GM06990 (cell line): ENCODE data around the gene TRIM47.

Source experiments
- DNase-seq: peaks from one replicate; pipeline ENCODE4 v3.0.0-alpha.2; 2011; ENCODE audit not compliant: insufficient read length; ENCODE audit errors: extremely low read depth
- H3K27me3 ChIP-seq: replicated peaks from 2 replicates; pipeline ENCODE4 v1.6.0; 2011; ENCODE audit warnings: low read length; ENCODE audit not compliant: control insufficient read depth, insufficient read depth
- H3K36me3 ChIP-seq: 2 replicates; pipeline ENCODE4 v1.5.1; 2011; ENCODE audit warnings: low read length; ENCODE audit not compliant: control insufficient read depth, insufficient read depth
- H3K4me3 ChIP-seq: replicated peaks from 2 replicates; pipeline ENCODE4 v1.5.1; 2011; ENCODE audit warnings: low read depth, mild to moderate bottlenecking, control low read depth, low read length
- CTCF ChIP-seq: IDR thresholded peaks from 2 replicates; pipeline ENCODE4 v1.5.1; 2011; ENCODE audit warnings: low read length, control low read depth, mild to moderate bottlenecking, inconsistent platforms; ENCODE audit not compliant: insufficient read depth, poor library complexity, severe bottlenecking

Gene TRIM47

GRCh38 chr17:75895370-75896155 is 17.2 kb upstream of the TRIM47 start:
- peak; percentile 50 for DNase-seq
- Histone ChIP-seq H3K4me3 (peak overlapping the region; percentile 85), H3K27me3 (no peaks in the 10 kb centered on the region), H3K36me3 (peaks cover 17% of the 10 kb centered on the region)
- TF ChIP-seq CTCF: peak; percentile 38

GRCh38 chr17:75894049-75894733 is 15.8 kb upstream of the TRIM47 start:
- no peak for TF ChIP-seq CTCF
- Histone ChIP-seq H3K27me3 (no peaks in the 10 kb centered on the region), H3K36me3 (peaks cover 11% of the 10 kb centered on the region), H3K4me3 (no peak overlapping the region)
- DNase-seq: no peak

- no peak for DNase-seq
- Histone ChIP-seq H3K36me3 (peaks cover 11% of the 10 kb centered on the region), H3K4me3 (no peak overlapping the region), H3K27me3 (no peaks in the 10 kb centered on the region)
- no peak for TF ChIP-seq CTCF
These were observed 15.1 kb upstream of the TRIM47 start for GRCh38 chr17:75893305-75894048.

GRCh38 chr17:75892556-75893224 is 14.3 kb upstream of the TRIM47 start:
- Histone ChIP-seq H3K4me3 (no peak overlapping the region), H3K36me3 (peaks cover 11% of the 10 kb centered on the region)

More at GRCh38 chr17:75892556-75893224, 14.3 kb upstream of the TRIM47 start:
- H3K27me3 ChIP-seq: no peaks in the 10 kb centered on the region
- no peak for TF ChIP-seq CTCF
- DNase-seq: no peak
